WERI-Rb-1 (cell line): Measurements from ENCODE around the gene QKI.
A peak's percentile ranks its signal among the peaks of the same experiment; 100 is the strongest.

Experiments used
- DNase-seq: peaks from one replicate; pipeline ENCODE4 v3.0.0-alpha.2; 2020
- H3K27ac ChIP-seq: fragments of 250-450 bp; sonication (Bioruptor Pico); 2 replicates; pipeline ENCODE4 v1.5.1; 2020; ENCODE audit warnings: mild to moderate bottlenecking, moderate library complexity
- H3K27me3 ChIP-seq: fragments of 250-450 bp; sonication (Bioruptor Pico); 2 replicates; pipeline ENCODE4 v1.5.1; 2021; ENCODE audit warnings: mild to moderate bottlenecking, low read depth, moderate library complexity; ENCODE audit not compliant: insufficient read depth, severe bottlenecking
- H3K36me3 ChIP-seq: fragments of 250-450 bp; sonication (Bioruptor Pico); 2 replicates; pipeline ENCODE4 v1.5.1; 2020; ENCODE audit warnings: mild to moderate bottlenecking, moderate library complexity
- H3K4me3 ChIP-seq: 2 replicates; pipeline ENCODE4 v1.5.1; 2011; ENCODE audit warnings: low read depth, mild to moderate bottlenecking, control low read depth, low read length
- H3K9me3 ChIP-seq: fragments of 250-450 bp; sonication (Bioruptor Pico); 2 replicates; pipeline ENCODE4 v1.5.1; 2021; ENCODE audit warnings: mild to moderate bottlenecking, moderate library complexity; ENCODE audit not compliant: severe bottlenecking
- CTCF ChIP-seq: IDR thresholded peaks from 2 replicates; pipeline ENCODE4 v1.5.1; 2011; ENCODE audit warnings: low read depth, mild to moderate bottlenecking, control low read depth, inconsistent platforms, low read length

Gene QKI

GRCh38 chr6:163414117-163414945 lies at the start of gene QKI:
QKI (plus strand) TSS chr6:163414718; CDS start chr6:163415194, 476 bp downstream.
- Histone ChIP-seq H3K4me3 (peak within 1 kb of the TSS; percentile 70), H3K9me3 (no peaks in the 10 kb centered on the region), H3K27ac (peak within 1 kb of the TSS; percentile 97), H3K36me3 (no peaks in the 10 kb centered on the region), H3K27me3 (no peaks in the 10 kb centered on the region)
- TF ChIP-seq CTCF: no peak
- DNase-seq: peak; percentile 72

GRCh38 chr6:163366288-163366687 lies 48.2 kb upstream of the QKI start:
- H3K27me3 ChIP-seq: no peaks in the 10 kb centered on the region
- peaks cover 3% of the 10 kb centered on the region for H3K9me3 ChIP-seq
- DNase-seq: no peak
- no peak for TF ChIP-seq CTCF
- no peaks in the 10 kb centered on the region for H3K36me3 ChIP-seq
- no peak overlapping the region for H3K4me3 ChIP-seq
- H3K27ac ChIP-seq: no peak overlapping the region

- DNase-seq: no peak
- no peak overlapping the region for H3K4me3 ChIP-seq
- H3K27ac ChIP-seq: no peak overlapping the region
- TF ChIP-seq CTCF: no peak
- H3K9me3 ChIP-seq: peaks cover 3% of the 10 kb centered on the region
- H3K36me3 ChIP-seq: no peaks in the 10 kb centered on the region
- no peaks in the 10 kb centered on the region for H3K27me3 ChIP-seq
Observed at GRCh38 chr6:163367497-163368183, 46.9 kb upstream of the QKI start.

- H3K27me3 ChIP-seq: no peaks in the 10 kb centered on the region
- no peak overlapping the region; the same call in 1 of the 2 replicates for H3K27ac ChIP-seq
- DNase-seq: peak; percentile 20
Observed at GRCh38 chr6:163369141-163369540, 45.4 kb upstream of the QKI start.

GRCh38 chr6:163369628-163370365 lies 44.7 kb upstream of the QKI start:
- no peak overlapping the region; the same call in 1 of the 2 replicates for H3K27ac ChIP-seq
- H3K27me3 ChIP-seq: no peaks in the 10 kb centered on the region
- no peak for TF ChIP-seq CTCF
- no peak overlapping the region for H3K4me3 ChIP-seq
- H3K36me3 ChIP-seq: no peaks in the 10 kb centered on the region
- H3K9me3 ChIP-seq: peaks cover 3% of the 10 kb centered on the region
- peak; percentile 20 for DNase-seq

More at GRCh38 chr6:163369141-163369540, 45.4 kb upstream of the QKI start:
- peaks cover 3% of the 10 kb centered on the region for H3K9me3 ChIP-seq
- H3K36me3 ChIP-seq: no peaks in the 10 kb centered on the region
- no peak overlapping the region for H3K4me3 ChIP-seq
- no peak for TF ChIP-seq CTCF
